ENCODE data around the gene LHB.
A peak's percentile ranks its signal among the peaks of the same experiment; 100 is the strongest.

Gene LHB

DNA sequence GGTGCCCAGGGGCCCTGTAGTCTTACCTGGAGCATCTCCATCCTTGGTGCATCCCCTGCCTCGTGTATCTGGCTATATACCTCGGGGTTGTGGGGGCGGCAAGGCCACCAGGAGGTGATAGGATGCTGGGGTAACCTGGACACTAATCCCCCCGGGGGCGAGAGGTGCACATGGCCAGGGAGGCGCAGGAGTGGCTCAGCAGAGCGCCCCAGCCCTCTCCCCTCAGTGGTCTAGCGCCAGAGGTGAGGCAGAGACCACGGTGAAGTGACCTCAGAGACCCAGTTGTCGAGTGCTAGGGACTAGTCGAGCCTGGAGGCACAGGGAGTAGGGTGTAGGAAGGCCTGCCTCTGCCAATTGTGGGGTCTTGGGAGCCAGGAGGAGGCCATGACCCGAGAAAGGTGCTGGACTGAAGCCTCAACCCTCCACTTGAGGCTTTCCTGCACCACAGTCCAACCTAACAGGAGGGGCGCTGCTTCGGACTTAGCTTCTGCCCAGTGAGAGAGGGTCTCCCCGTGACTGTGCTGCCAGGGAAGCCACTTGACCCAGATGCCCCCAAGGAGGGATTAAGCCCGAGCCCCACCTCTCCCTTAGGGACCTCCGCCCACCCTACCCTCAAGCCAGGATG, at the start of gene LHB:
LHB (minus strand) TSS at position 51 of the 625 bp plus-strand sequence; CDS start at position 41, 10 bp downstream.
- TF ChIP-seq CREB1 (IDR thresholded peaks at IDR 0.05; ENCODE audit: low read depth) (no peak), TCF12 (IDR thresholded peaks at IDR 0.05; ENCODE audit: low read depth) (no peak), YY1 (IDR thresholded peaks at IDR 0.05; ENCODE audit: low read depth) (no peak)

- TF ChIP-seq ZBTB7A (IDR thresholded peaks at IDR 0.05; ENCODE audit: low read depth) (0 out of 2 replicates have a peak, but pooled peaks have one; percentile 11), NFIC (IDR thresholded peaks at IDR 0.05) (no peak)
Observed at GRCh38 chr19:49065905-49066512, 49.1 kb upstream of the LHB start.

DNA sequence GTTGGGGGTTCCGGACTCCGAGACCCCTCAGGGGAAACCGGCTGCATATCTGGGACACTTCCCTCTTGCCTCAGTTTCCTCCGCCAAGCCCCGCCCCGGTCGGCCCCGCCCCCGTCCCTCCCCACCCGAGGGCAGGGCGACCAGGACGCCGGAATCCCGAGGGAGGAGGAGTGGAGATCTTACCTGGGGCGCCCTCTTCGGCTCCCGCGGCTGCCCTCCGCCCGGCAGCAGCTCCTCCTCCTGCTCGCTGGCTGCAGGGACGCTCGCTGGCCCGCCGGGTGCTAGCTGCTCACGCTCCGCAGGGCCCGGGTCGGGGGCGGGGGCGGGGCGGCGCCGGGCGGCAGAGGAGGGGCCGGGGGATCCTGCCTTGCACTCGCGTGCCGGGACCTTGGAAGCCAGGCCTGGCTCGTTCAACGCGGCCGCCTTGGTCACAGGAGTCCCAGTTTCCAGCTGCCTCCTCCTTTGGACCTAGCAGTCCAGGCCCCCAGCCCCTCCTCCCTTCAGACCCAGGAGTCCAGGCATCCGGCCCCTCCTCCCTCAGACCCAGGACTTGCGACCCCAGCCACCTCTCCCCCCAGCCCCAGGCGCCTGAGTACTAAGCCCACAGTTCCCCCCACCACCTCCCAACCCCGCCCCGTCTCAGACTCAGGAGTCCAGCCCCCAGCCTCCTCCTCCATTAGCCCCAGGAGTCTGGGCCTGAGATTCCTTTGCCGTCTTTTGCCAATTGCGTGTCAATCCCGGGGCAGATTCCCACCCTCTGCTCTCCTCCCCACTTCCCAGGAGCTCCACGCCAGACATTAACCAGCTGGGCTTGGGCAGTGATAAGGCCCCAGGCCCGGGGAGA, 48.1 kb upstream of the LHB start, which contains the start of gene NTF4:
NTF4 (minus strand) TSS at position 51 of the 844 bp plus-strand sequence. CDS start 2,821 bp downstream, outside the sequence.
- TF ChIP-seq MAX (IDR thresholded peaks at IDR 0.05) (0 out of 2 replicates have a peak, but pooled peaks have one; percentile 17), ZBTB7A (IDR thresholded peaks at IDR 0.05; ENCODE audit: low read depth) (no peak)

DNA sequence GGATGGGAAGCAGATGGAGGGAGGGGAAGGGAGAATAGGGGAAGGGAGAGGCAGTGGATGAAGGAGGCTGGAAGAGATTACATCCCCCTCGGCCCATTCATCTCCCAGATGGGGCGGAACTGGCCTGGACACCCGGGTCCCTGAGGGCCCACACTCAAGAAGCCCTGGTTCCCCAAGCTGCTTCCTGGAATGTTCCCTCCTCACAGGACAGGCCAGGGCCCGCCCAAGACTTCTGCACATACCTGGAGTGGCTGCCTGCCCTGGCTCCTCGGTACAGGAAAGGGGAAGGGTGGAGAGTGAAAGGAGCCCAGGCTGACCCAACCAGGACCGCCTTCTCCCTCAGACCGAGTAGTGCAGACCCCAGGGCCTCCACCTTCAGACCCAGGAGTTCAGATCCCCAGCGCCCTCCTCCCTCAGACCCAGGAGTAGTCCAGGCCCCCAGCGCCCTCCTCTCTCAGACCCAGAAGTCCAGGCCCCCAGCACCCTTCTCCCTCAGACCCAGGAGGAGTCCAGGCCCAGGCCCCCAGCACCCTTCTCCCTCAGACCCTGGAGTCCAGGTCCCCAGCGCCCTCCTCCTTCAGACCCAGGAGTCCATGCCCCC, 47.2 kb upstream of the LHB start:
- no peak for TF ChIP-seq EP300 (IDR thresholded peaks at IDR 0.05; ENCODE audit: borderline replicate concordance)
- no peak for TF ChIP-seq TCF12 (IDR thresholded peaks at IDR 0.05; ENCODE audit: low read depth)
- TF ChIP-seq ZBTB7A (IDR thresholded peaks at IDR 0.05; ENCODE audit: low read depth) = no peak
- no peak for TF ChIP-seq TAF1 (IDR thresholded peaks at IDR 0.05; ENCODE audit: low read depth)
- TF ChIP-seq, protein P1, sequence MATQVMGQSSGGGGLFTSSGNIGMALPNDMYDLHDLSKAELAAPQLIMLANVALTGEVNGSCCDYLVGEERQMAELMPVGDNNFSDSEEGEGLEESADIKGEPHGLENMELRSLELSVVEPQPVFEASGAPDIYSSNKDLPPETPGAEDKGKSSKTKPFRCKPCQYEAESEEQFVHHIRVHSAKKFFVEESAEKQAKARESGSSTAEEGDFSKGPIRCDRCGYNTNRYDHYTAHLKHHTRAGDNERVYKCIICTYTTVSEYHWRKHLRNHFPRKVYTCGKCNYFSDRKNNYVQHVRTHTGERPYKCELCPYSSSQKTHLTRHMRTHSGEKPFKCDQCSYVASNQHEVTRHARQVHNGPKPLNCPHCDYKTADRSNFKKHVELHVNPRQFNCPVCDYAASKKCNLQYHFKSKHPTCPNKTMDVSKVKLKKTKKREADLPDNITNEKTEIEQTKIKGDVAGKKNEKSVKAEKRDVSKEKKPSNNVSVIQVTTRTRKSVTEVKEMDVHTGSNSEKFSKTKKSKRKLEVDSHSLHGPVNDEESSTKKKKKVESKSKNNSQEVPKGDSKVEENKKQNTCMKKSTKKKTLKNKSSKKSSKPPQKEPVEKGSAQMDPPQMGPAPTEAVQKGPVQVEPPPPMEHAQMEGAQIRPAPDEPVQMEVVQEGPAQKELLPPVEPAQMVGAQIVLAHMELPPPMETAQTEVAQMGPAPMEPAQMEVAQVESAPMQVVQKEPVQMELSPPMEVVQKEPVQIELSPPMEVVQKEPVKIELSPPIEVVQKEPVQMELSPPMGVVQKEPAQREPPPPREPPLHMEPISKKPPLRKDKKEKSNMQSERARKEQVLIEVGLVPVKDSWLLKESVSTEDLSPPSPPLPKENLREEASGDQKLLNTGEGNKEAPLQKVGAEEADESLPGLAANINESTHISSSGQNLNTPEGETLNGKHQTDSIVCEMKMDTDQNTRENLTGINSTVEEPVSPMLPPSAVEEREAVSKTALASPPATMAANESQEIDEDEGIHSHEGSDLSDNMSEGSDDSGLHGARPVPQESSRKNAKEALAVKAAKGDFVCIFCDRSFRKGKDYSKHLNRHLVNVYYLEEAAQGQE (IDR thresholded peaks at IDR 0.05; ENCODE audit: low read depth) = no peak
- no peak for TF ChIP-seq YY1 (IDR thresholded peaks at IDR 0.05; ENCODE audit: low read depth)
- no peak for TF ChIP-seq CEBPB (IDR thresholded peaks at IDR 0.05)
- TF ChIP-seq TEAD4 (IDR thresholded peaks at IDR 0.05) = no peak
- no peak for TF ChIP-seq EGR1 (IDR thresholded peaks at IDR 0.05)
- no peak for TF ChIP-seq FOXM1 (IDR thresholded peaks at IDR 0.05; ENCODE audit: borderline replicate concordance, low read depth)

GRCh38 chr19:49061445-49061844, 44.6 kb upstream of the LHB start:
- TF ChIP-seq YY1 (IDR thresholded peaks at IDR 0.05; ENCODE audit: low read depth) (no peak), TAF1 (IDR thresholded peaks at IDR 0.05; ENCODE audit: low read depth) (no peak), MAX (IDR thresholded peaks at IDR 0.05) (no peak), RAD21 (IDR thresholded peaks at IDR 0.05; ENCODE audit: low read depth) (no peak), CEBPB (IDR thresholded peaks at IDR 0.05) (no peak), EP300 (IDR thresholded peaks at IDR 0.05; ENCODE audit: borderline replicate concordance) (no peak), EGR1 (IDR thresholded peaks at IDR 0.05) (no peak), FOXM1 (IDR thresholded peaks at IDR 0.05; ENCODE audit: borderline replicate concordance, low read depth) (no peak), ZBTB7A (IDR thresholded peaks at IDR 0.05; ENCODE audit: low read depth) (no peak), TCF12 (IDR thresholded peaks at IDR 0.05; ENCODE audit: low read depth) (no peak), CREB1 (IDR thresholded peaks at IDR 0.05; ENCODE audit: low read depth) (no peak), NFIC (IDR thresholded peaks at IDR 0.05) (no peak), TEAD4 (IDR thresholded peaks at IDR 0.05) (no peak)
- TF ChIP-seq, protein P2, sequence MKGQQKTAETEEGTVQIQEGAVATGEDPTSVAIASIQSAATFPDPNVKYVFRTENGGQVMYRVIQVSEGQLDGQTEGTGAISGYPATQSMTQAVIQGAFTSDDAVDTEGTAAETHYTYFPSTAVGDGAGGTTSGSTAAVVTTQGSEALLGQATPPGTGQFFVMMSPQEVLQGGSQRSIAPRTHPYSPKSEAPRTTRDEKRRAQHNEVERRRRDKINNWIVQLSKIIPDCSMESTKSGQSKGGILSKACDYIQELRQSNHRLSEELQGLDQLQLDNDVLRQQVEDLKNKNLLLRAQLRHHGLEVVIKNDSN (IDR thresholded peaks at IDR 0.05) = no peak
- TF ChIP-seq, protein P1 (IDR thresholded peaks at IDR 0.05; ENCODE audit: low read depth) = no peak

DNA sequence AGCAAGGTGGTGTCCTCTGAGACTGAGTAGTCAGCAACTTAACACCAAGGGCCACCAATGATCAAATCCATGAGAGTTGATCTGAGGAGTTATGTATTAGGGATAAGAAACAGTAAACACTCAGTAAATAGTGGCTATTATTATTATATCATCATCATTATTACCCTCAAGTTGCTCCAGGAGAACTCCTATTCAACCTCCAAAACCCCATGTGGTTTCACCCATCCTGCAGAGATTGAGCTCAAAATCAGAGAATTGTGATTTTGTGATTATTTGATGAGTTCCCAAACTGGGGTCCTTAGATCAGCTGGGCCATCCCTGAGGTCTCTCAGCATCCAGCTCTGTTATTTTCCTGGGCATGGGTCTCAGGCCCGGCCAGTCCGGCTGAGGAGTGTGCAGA, 44.1 kb upstream of the LHB start:
- TF ChIP-seq CEBPB (IDR thresholded peaks at IDR 0.05) = no peak
- no peak for TF ChIP-seq RAD21 (IDR thresholded peaks at IDR 0.05; ENCODE audit: low read depth)
- no peak for TF ChIP-seq MAX (IDR thresholded peaks at IDR 0.05)
- TF ChIP-seq CREB1 (IDR thresholded peaks at IDR 0.05; ENCODE audit: low read depth) = no peak
